Erythroblast (primary cell): ENCODE measurements around the gene MN1.

Source experiments
- GATA1 ChIP-seq: IDR thresholded peaks from 2 replicates; pipeline ENCODE4 v1.6.1; 2011; ENCODE audit warnings: low read depth, mild to moderate bottlenecking, control low read depth, low read length, moderate library complexity
- POLR2A ChIP-seq: IDR thresholded peaks from 2 replicates; pipeline ENCODE4 v1.6.1; 2011; ENCODE audit warnings: mild to moderate bottlenecking, low read length

DNA sequence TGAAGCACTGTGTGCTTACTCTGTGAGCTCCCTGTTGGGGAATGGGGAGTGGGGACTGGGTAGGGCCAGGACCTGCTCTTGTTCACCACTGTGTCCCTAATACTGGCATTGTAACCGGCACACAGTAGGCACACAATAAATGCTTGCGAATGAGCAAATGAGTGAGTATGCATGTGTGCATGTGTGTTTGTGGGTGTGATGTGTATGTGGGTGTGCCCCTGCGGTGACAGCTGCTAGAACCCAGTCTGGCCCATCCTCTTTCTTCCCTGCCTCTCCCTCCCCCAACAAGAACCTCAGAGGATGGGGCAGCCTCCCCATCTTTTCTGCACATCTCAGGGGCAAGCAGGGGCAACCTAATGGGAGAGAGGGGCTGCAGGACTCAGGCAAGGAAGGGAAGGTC, 90.5 kb downstream of the MN1 start:
- TF ChIP-seq POLR2A (no peak), GATA1 (no peak)
